ENCODE measurements around the gene GPR78.
"Not testable (repeated sequence)": the region's sequence is repeated elsewhere in the genome, so short reads cannot be mapped to it uniquely, and the experiment has no call there.

GRCh38 chr4:8631896-8632295 is 51.7 kb downstream of the GPR78 start:
- not testable (repeated sequence) for TF ChIP-seq CTCF (conservative IDR thresholded peaks at IDR 0.05 in 1 of 2, IDR thresholded peaks at IDR 0.05 in 1 of 2; ENCODE audit: low read depth in 1 of 2, low read length in 2 of 2); EZH2 (IDR thresholded peaks at IDR 0.05; ENCODE audit: low read length, missing control alignments)

All from fibroblast of lung (primary cell).